SH-SY5Y (cell line): ENCODE measurements around the gene BCAT1.

Experiments used
- GATA2 ChIP-seq: IDR thresholded peaks from 2 replicates; pipeline ENCODE4 v1.6.1; 2011; ENCODE audit warnings: mild to moderate bottlenecking, low read depth, low read length
- GATA3 ChIP-seq: IDR thresholded peaks from 2 replicates; pipeline ENCODE4 v1.6.1; 2011; ENCODE audit warnings: low read depth, mild to moderate bottlenecking, low read length, moderate library complexity

BCAT1 gene

GRCh38 chr12:24977060-24977459 is 28.2 kb upstream of the BCAT1 start:
- no peak for TF ChIP-seq GATA3
- no peak for TF ChIP-seq GATA2

- no peak for TF ChIP-seq GATA2
- no peak for TF ChIP-seq GATA3
These were observed 26.5 kb upstream of the BCAT1 start for GRCh38 chr12:24975425-24975824.

GRCh38 chr12:24974216-24974615 is 25.3 kb upstream of the BCAT1 start:
- TF ChIP-seq GATA2 (no peak), GATA3 (no peak)

GRCh38 chr12:24972078-24972477 is 23.2 kb upstream of the BCAT1 start:
- TF ChIP-seq GATA2 (no peak), GATA3 (no peak)

GRCh38 chr12:24970177-24970576 is 21.3 kb upstream of the BCAT1 start:
- TF ChIP-seq GATA3, result no peak

GRCh38 chr12:24966951-24967564 is 18.2 kb upstream of the BCAT1 start:
- no peak for TF ChIP-seq GATA3
- no peak for TF ChIP-seq GATA2

- TF ChIP-seq GATA2, result no peak
- no peak for TF ChIP-seq GATA3
These were observed 15.4 kb upstream of the BCAT1 start for GRCh38 chr12:24964342-24964741.

- TF ChIP-seq GATA2 (no peak), GATA3 (no peak)
These were observed 11.4 kb upstream of the BCAT1 start for GRCh38 chr12:24960222-24960855.

- TF ChIP-seq GATA3 (no peak), GATA2 (no peak)
These were observed 7.0 kb upstream of the BCAT1 start for GRCh38 chr12:24955853-24956252.

GRCh38 chr12:24955389-24955788 is 6.5 kb upstream of the BCAT1 start:
- TF ChIP-seq GATA3 (no peak), GATA2 (no peak)

GRCh38 chr12:24954261-24954660 is 5.4 kb upstream of the BCAT1 start:
- no peak for TF ChIP-seq GATA3
- TF ChIP-seq GATA2, result no peak; the same call in 1 of the 2 replicates

- no peak for TF ChIP-seq GATA2
- no peak for TF ChIP-seq GATA3
These were observed 3.5 kb upstream of the BCAT1 start for GRCh38 chr12:24952389-24952788.

- TF ChIP-seq GATA3 (no peak), GATA2 (peak; percentile 16; the same call in 1 of the 2 replicates)
These were observed 1.4 kb upstream of the BCAT1 start for GRCh38 chr12:24950231-24950834.

- TF ChIP-seq GATA2 (no peak), GATA3 (no peak)
These were observed 513 bp downstream of the BCAT1 start for GRCh38 chr12:24948420-24948756.

- TF ChIP-seq GATA3, result no peak
- no peak for TF ChIP-seq GATA2
These were observed 1.1 kb downstream of the BCAT1 start for GRCh38 chr12:24947541-24948419.
